ENCODE results near the gene SAPCD2.
A peak's percentile ranks its signal among the peaks of the same experiment; 100 is the strongest.
"Not testable (repeated sequence)": the region's sequence is repeated elsewhere in the genome, so short reads cannot be mapped to it uniquely, and the experiment has no call there.

Gene SAPCD2

DNA sequence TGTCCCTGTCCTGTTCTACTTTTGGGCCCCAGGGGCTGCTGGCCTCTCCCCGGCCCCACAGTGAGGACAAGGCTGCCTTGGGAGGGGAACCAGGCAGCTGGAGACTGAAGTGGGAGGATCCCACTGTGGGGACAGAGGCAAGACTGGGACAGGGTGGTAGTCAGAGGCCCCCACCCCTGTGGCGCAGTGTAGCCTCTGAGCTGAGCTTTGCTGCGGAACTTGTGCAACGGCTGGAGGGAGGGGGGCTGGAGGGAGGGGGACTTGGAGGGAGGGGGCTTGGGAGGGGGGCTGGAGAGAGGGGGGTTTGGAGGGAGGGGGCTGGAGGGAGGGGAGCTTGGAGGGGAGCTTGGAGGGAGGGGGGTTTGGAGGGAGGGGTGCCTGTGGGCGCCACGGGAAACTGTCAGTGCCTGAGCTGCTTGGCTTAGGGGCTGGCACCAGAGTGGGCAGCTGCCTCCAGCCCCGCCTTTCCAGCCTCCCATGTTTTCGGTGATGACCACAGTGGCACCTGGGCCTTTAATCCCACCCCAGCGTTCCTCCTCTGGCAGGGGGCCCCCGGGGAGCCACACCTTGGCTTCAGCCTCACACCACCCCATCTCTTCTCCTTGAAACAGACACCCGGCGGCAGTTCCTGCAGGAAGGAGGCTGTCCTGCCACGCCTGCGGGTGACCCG is 36.2 kb downstream of the SAPCD2 start:
- no peak for DNase-seq

DNA sequence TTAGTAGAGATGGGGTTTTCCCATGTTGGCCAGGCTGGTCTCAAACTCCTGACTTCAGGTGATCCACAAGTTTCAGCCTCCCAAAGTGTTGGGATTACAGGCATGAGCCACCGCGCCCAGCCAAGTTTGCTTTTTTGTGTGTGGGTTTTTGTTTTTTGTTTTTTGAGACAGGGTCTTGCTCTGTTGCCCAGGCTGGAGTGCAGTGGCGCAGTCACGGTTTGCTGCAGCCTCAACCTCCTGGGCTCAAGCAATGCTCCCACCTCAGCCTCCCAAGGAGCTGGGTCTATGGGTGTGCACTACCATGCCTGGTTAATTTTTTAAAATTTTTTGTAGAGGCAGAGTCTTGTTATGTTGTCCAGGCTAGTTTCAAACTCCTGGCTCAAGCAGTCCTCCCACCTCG is 36.9 kb downstream of the SAPCD2 start:
- DNase-seq = not testable (repeated sequence)

DNA sequence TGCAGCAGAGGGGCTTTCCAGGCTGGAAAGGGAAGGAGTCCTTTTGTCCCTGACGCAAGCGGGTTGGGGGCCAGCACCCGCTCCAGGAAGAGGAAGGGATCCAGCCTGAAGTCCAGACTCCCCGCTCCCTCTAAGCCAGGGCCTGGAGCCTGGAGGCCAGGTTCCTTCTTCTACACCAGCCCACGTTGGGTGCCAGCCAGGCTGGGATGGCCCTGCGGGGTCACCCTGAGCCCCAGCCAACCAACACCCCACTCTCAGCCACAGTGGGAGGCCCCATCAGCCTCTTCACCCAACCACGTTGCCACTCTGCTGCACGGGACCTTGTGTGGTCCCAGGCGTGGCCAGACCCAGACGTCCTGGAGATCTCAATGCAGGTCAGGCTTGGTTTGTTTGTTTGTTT is 37.5 kb downstream of the SAPCD2 start:
- DNase-seq = no peak

DNA sequence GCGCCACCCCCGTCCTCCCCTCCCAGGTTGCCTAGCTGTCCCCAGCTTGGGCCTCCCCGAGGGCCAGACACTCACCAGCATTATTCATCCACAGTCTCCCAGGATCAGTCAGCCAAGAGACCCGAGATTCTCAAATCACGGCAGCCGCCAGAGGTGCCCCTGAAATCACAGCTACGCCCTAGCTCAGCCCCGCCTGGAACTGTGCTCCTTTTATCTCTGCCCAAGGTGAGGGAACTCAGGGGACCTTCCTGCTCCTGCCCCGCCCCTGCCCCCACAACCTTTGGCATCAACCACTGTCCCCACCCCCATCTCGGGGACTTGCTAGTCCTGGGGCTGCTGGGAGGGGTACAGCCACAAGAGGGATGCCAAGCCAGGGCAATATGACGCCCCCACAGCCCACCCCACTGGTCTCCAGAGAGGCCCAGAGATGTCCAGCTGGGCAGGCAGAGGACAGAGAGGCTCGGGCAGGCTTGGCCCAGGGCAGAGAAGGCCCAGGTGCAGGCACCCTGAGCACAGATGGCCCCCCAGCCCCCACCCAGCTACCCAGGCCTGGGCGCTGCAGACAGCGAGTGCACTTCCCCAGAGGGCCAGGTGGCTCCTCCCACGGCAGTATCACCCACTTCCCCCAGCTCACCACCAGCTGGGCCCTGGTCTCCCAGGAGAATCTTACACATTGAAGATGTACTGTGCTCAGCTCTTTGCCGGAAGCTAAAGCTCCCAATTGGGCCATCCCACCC is 38.3 kb downstream of the SAPCD2 start, which contains the start of gene FUT7:
Gene FUT7, minus strand, starts transcription at position 185 of the 737 bp plus-strand sequence. Its CDS starts 97 bp downstream, at position 88.
- DNase-seq = no peak

DNA sequence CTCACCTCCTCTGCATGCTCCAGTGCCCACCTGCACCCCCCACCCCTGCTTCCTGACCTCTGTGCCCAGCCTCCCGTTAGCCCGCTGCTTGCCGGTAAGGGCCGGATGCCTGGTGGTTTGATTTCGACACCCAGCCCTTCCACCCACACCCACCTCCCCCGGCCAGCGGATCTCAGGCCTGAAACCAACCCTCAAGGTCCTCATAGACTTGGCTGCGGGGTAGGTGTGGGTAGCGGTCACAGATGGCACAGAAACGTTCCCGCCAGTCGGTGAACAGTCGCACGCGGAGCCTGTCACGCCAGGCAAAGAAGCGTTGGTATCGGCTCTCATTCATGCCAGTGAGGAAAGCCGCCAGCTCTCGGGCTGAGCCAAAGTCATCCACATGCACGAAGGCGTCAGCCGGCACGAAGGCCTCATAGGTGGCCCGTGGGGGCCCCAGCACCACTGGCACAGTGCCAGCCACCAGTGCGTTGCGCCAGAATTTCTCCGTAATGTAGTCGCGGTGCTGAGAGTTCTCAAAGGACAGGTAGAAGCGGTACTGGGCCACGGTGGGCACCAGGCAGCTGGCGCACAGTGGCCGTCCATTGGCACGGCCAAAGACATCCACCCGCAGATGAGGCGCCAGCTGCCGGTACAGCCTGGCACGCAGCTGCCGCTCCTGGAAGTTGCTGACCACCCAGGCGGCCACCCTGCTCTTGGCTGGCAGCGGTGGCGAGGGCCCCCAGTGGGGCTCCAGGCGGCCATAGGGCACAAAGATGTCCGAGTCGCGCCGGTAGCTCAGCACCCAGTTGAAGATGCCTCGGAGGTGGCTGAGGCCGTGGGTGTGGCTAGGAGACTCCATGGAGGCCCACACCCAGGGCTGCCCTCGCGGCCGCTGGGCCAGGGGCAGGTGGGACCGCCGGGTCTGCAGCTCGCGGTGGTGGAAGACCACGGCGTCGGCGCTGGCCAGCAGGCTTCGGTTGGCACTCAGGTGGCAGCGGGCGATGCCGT is 39.5 kb downstream of the SAPCD2 start:
- peak in 16 of 58 donors; percentile 19 to 56 (median 30) for DNase-seq

DNA sequence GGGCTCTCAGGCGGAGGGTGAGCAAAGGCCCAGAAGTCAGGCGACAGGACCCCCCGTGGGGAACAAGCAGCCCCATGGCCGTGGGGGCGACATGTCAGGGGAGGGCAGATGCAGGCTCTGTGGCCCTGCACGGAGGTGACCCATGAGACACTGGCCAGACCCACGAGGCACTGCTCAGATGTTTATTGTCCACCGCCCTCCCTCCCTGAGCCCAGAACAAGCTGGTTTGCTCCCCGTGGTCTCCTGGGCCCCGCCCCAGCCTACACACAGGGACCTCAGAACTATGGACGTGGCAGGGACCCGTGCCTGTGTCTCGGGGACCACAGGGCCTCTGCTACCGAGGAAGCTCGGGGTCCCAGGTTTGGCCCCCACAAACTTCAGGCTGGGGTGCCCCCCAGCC is 40.4 kb downstream of the SAPCD2 start:
- no peak for DNase-seq

DNA sequence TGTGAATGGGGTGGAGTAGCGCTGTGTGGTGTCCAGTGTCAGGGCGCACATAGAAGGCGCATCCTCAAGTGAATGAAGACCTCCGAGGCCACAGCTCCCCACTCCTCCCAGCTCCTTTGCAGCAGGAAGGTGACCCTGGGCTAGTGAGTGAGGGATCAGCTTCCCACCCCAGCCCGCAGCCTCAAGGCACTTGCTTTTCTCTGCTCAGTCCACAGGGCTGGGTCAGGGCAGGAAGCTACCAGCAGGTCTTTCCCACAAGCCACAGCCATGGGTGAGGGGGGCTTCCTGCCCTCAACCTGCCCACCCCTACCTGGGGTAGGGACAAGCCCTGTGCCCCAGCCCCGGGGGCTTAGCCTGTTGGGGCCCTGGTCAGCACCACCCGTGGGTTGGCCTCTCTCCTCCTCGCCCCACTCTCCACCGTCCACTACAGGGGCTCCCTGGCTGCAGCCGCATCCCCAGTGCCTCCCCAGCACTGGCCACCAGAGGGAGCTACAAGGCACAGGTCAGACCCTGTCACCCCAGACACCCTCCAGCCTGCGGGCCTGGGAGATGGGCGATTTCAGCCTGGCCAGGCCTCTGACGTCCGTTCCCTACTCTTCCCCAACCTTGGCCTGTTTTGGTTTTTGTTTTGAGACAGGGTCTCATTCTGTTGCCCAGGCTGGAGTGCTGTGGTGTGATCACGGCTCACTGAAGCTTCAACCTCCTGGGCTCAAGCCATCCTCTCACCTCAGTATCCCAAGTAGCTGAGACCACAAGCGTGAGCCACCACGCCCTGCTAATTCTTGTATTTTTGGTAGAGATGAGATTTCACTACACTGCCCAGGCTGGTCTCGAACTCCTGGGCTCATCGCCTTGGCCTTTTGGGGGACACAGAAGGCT is 41.1 kb downstream of the SAPCD2 start:
- DNase-seq = peak in 49 of 58 donors; percentile 33 to 82 (median 61)

DNA sequence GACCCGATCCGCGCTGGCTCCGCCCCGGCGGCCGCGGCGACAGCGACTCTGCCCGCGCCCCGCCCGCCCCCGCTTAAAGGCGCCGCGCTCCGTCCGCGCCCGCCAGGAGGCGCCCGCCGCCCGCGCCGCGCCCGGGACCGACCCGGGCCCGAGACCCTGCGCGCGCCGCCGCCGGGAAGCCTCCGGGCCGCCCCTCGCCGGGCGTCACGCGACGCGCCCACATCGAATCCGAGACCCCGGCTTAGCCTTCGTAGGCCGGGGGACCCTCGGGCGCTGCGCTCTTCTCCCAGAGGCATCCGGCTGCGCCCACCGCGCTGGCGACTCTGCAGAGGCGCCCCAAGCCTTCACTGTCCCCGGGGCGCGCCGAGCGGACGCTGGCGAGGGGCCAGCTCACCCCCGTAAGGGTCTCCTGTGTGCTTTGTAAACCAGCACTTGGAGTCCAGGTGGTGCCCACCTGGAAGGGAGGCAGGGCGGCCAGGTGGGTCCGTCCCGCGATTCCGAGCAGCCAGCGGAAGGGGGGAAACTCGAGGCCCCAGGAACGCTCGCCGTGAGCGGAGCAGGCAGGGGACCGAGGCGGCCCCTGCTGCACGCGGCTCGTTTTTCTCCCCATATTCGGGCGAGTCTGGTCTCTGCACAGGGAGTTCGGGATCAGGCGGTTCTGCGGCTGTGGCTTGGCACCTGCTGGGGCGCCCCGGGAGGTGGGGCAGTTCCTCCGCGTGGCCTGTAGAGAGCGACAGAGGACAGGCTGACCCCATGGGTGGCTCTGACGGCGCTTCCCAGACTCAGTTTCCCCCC is 41.9 kb downstream of the SAPCD2 start:
- DNase-seq = peak in 48 of 58 donors; percentile 17 to 78 (median 56)

DNA sequence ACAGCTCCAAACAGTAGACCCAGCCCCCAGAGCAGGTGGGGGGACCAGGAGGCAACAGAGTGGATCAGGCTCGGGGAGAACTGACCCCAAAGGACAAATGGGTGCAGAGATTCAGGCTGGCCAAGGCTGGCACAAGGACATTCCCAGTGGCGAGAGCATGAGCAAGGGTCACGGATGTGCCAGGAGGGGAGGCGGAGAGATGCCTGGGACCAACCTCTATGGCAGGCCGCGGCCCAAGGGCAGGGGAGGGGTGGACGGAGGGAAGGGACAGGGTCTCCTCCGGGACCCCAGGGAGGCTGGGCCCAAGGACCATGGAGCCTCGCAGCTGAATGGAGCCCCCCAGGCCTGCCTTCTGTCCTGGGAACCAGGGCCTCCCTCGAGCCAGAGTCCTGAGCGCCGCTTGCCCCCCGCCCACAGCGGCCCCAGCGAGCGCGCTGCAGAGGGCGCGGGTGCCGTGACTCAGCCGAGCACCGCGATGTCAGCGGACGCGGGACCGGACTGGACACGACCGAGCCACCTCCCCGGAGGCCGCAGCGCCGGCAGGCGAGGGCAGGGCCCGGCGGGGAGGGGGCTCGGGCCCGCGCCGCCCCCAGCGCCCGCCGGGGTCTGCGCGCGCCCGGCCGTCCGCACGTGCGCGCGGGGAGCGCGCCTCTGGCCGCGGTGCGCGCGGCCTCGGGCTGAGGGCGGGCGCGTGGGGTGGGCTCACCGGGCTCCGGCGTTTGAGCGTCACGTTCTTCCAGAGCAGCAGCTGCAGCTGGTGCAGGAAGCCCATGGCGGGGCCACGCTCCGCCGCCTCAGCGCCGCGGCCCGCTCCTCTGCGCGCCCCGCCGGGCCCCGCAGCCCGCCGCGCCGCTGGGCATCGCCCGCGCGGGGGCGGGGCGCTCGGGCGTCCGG is 42.7 kb downstream of the SAPCD2 start, which contains the start of gene ABCA2:
Gene ABCA2, minus strand, starts transcription at position 869 of the 894 bp plus-strand sequence. Its CDS starts 97 bp downstream, at position 772.
- DNase-seq = peak in 5 of 58 donors; percentile 32 to 69 (median 50)

DNA sequence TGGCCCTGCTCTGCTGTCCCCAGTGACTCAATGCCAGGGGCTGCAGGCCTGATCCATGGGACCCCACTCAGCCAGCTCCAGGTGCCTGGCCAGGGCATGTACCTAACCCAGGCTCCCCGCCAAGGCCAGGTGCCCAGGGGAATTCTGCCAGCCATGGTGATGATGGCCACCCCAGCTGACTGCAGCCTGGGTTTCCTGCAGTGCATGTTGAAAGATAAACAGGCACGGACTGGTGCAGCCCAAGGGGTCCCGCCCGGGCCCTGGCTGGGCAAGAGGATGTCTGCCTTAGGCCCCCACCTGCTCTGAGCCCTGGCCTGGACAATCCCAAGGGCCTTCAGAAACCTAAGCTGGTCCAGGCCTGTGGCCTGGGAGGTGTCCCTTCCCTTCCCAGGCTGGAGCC is 43.5 kb downstream of the SAPCD2 start:
- DNase-seq = peak in 8 of 58 donors; percentile 27 to 58 (median 41)

DNA sequence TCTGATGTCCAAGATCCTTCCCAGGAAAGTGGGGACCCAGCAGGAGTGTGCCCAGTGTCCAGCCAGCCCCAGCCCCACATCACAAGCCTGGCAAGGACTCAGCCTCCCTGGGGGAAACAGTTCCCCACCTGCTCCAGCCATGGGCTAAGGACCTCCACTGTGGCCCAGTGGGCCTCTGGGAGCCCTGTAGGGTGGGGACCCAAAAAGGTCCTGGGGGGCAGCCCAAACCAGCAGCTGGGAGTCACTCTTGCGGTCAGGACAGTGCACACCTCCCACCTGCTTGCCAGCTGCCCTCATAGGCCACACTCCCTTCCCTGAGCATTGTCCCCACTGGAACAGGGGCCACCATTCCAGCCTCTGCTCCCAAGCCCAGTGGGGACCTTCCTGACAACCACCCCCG is 44.0 kb downstream of the SAPCD2 start:
- DNase-seq = no peak

DNA sequence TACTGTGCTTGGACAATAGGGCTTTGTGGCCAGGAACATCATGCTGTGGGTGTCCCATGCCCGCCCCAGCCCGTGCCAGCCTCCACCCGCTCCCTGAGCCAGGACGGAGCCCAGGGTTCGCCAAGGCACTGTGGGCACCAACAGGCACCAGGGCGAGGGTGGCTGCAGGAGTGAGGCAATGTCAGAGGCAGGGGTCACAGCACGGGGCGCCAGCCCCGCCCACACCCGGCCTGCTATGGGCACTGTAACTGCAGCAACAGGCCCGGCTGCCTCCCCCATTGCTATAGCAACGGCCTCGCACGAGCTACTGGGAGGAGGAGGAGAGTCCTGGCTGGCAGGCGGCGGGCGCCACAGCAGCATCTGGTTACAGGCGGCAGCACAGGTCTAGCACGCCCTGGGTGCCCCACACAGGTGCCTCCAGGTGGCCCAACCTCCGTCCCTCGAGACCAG is 44.8 kb downstream of the SAPCD2 start:
- DNase-seq = peak; percentile 56 to 100 (median 95)

DNA sequence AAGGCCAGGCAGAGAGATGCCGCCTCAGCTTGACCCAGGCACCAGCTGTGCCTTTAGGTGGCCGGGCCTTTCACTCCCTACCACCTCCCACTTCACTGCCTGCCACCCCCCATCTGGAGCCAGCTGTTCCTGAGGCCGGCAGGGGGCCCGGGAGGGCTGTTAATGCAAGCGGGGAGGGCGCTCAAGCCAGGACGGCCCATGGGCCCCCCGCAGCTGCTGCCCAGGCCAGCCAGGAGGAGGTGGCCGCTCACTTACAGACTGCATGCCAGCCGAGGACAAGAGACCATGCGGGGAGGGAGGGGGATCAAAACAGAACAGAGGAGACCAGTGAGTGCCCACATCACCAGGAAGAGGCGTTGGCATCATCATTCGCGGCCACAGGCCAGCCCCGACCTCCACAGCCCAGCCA is 46.8 kb downstream of the SAPCD2 start:
- DNase-seq = peak in 28 of 58 donors; percentile 22 to 77 (median 46)

DNA sequence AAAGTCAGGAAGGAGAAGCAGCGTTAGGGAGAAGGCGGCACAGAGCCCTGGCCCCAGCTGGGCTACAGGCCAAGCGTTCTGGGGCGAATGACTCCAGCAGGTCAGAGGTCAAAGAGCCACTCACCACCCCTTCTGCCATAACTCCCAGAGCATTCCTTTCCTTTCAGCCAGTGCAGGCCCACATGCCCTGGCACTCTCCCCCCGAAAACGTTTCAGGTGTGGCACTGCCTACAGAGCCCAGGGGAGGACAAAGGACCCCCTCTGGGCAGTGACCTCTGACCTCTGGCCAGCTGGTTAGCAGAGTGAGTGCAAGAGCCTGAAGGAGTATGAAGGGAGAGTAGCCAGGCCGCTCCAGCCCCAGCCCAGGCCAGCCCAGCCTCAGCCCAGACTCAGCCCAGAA is 47.2 kb downstream of the SAPCD2 start:
- DNase-seq = peak in 1 of 58 donors; percentile 65

DNA sequence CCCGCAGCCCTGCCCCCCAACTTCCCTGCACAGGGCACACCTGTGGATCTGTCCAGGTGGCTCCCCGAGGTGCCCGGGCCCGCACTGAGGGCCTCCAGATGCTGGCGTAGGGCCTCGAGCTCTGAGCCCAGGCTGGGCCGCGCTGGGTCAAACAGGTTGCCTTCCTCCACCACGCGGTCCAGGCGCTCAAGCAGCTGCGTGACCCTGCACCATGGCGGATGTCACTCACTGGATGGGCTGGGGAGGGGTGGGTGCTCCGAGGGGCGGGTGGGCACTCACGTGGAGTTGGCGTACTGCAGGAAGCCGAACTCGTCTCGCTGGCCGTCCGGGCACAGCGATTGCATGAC is 47.7 kb downstream of the SAPCD2 start:
- no peak for DNase-seq

DNA sequence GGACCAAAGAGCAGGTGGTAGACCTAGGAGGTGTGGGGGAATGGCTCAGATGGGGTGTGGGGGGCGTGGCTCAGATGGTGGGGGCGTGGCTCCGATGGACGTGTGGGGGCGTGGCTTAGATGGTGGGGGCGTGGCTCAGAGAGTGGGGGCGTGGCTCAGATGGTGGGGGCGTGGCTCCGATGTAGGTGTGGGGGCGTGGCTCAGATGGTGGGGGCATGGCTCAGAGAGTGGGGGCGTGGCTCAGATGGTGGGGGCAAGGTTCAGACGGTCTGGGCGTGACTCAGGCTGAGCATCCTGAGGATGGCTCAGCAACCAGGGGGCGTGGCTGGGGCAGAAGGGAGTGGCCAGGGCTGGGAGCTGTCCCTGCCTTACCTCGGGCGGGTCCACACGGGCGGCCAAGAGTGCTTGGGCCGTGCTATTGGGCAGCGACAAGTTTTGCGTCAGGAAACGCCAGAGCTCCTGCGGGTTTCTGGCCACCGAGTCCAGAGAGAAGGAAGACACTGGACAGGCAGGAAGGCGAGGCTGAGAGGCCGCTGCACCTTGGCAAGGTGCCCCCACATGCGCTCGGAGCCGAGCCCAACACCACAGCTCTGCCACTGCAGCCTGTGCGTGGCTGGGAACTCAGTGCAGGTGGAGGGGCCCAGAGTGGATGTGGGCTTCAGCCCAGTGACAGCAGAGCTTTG is 48.2 kb downstream of the SAPCD2 start:
- DNase-seq = peak in 51 of 58 donors; percentile 23 to 95 (median 82)

DNA sequence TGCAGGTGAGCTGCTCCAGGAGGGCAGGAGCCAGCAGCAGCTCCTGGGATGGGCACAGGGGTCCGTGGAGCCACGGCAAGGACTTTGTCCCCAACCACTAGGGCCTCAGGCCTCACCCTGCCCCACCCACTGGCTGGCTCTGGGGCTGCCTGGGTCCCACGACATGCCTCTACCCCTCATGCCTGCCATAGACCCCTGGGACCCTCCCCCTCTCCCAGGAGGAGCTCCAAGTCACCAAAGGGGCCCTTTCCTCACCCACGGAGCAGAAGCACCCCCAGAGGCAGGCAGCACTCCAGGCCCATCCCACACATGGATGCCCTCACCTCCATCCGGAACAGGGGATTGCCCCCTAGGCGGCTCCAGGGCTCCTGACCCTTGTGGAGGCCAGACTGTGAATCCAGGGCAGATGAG is 48.8 kb downstream of the SAPCD2 start:
- DNase-seq = no peak
